OCI-LY1 (cell line): ENCODE results near the gene RARRES1.

Source experiments
- H2AFZ ChIP-seq: fragments of 200-600 bp; sonication (generic), shearing (Covaris generic); 2 replicates; pipeline ENCODE4 v1.6.0; 2014; ENCODE audit warnings: antibody characterized with exemption, mild to moderate bottlenecking, low read length
- H3F3A ChIP-seq: fragments of 200-600 bp; sonication (generic), shearing (Covaris generic); 2 replicates; pipeline ENCODE4 v1.6.0; 2014; ENCODE audit warnings: mild to moderate bottlenecking, antibody characterized with exemption, low read length, moderate library complexity; ENCODE audit not compliant: insufficient read depth
- H3K27ac ChIP-seq: fragments of 200-600 bp; sonication (generic); 2 replicates; pipeline ENCODE4 v1.5.1; 2014; ENCODE audit warnings: low read length, mixed run types, mild to moderate bottlenecking, low read depth; ENCODE audit not compliant: poor library complexity, severe bottlenecking
- H3K27me3 ChIP-seq: fragments of 200-600 bp; sonication (generic); 2 replicates; pipeline ENCODE4 v1.6.0; 2014; ENCODE audit warnings: antibody characterized with exemption, mild to moderate bottlenecking, low read length, moderate library complexity; ENCODE audit not compliant: insufficient read depth
- H3K36me3 ChIP-seq: fragments of 200-600 bp; sonication (generic); 2 replicates; pipeline ENCODE4 v1.6.1; 2014; ENCODE audit warnings: mild to moderate bottlenecking, antibody characterized with exemption, low read length, moderate library complexity, mixed read lengths; ENCODE audit not compliant: insufficient read depth
- H3K4me1 ChIP-seq: fragments of 200-600 bp; sonication (generic); 2 replicates; pipeline ENCODE4 v1.5.1; 2014; ENCODE audit warnings: mild to moderate bottlenecking, low read length, moderate library complexity; ENCODE audit not compliant: insufficient read depth, severe bottlenecking
- H3K4me2 ChIP-seq: fragments of 200-600 bp; sonication (generic), shearing (Covaris generic); 2 replicates; pipeline ENCODE4 v1.6.1; 2014; ENCODE audit warnings: low read length
- H3K4me3 ChIP-seq: fragments of 200-600 bp; sonication (generic); 2 replicates; pipeline ENCODE4 v1.5.1; 2014; ENCODE audit warnings: low read length, low read depth, mild to moderate bottlenecking, mixed read lengths; ENCODE audit not compliant: poor library complexity, severe bottlenecking
- H3K79me2 ChIP-seq: fragments of 200-600 bp; shearing (Covaris generic); 2 replicates; pipeline ENCODE4 v1.6.1; 2016; ENCODE audit warnings: mixed run types, low read length, mixed read lengths; ENCODE audit not compliant: insufficient read depth
- H3K9ac ChIP-seq: fragments of 200-600 bp; sonication (generic), shearing (Covaris generic); 2 replicates; pipeline ENCODE4 v1.6.1; 2014; ENCODE audit warnings: mild to moderate bottlenecking, low read length, mixed read lengths
- H3K9me2 ChIP-seq: fragments of 200-600 bp; sonication (generic), shearing (Covaris generic); 2 replicates; pipeline ENCODE4 v1.6.1; 2014; ENCODE audit warnings: low read depth, mild to moderate bottlenecking, low read length, mixed read lengths
- H3K9me3 ChIP-seq: fragments of 200-600 bp; shearing (Covaris generic); 2 replicates; pipeline ENCODE4 v1.6.1; 2014; ENCODE audit warnings: low read length, mixed read lengths
- H4K20me1 ChIP-seq: fragments of 200-600 bp; sonication (generic), shearing (Covaris generic); 2 replicates; pipeline ENCODE4 v1.6.0; 2016; ENCODE audit warnings: mild to moderate bottlenecking, low read length; ENCODE audit not compliant: insufficient read depth
- EZH2 ChIP-seq: fragments of 200-600 bp; sonication (generic), shearing (Covaris generic); IDR thresholded peaks from 2 replicates; pipeline ENCODE4 v1.8.0; 2017; ENCODE audit warnings: borderline replicate concordance, mixed run types, mild to moderate bottlenecking, antibody characterized with exemption, low read length, moderate library complexity, mixed read lengths
- TF ChIP-seq, protein P1 (sequence below): fragments of 200-600 bp; sonication (generic), shearing (Covaris generic); IDR thresholded peaks from 2 replicates; pipeline ENCODE4 v1.5.1; 2017; ENCODE audit warnings: mild to moderate bottlenecking, antibody characterized with exemption, low read length, moderate library complexity, mixed read lengths

The RARRES1 gene

DNA sequence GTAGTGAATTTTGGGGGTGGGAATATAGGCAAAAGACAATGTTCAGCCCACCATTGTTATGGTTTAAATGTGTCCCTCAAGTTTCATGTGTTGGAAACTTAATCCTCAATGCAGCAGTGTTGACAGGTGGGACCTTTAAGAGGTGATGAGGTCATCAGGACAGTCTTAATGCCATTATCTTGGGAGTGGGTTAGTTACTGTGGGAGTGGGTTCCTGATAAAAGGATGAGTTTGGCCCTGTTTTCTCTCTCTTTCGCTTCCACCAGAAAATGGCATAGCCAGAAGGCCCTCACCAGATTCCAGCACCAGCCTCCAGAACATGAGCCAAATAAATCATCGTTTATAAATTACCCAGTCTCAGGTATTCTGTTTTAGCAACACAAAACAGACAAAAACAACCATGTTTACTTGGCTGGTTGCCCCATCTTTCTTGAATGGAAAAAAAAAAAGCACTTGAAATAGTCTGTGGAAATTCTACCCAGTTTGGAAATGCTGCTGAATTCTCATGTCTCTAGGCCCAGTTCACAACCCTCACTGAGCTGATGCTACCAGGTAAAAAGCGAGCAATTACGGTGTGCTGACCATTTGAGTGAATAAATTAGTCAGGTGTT lies 38.6 kb upstream of the RARRES1 start:
- no peaks in the 10 kb centered on the region for H3K9me3 ChIP-seq
- no peaks in the 10 kb centered on the region for H3K27me3 ChIP-seq
- H3K36me3 ChIP-seq, result no peaks in the 10 kb centered on the region
- no peak for TF ChIP-seq EZH2
- TF ChIP-seq, protein P1, sequence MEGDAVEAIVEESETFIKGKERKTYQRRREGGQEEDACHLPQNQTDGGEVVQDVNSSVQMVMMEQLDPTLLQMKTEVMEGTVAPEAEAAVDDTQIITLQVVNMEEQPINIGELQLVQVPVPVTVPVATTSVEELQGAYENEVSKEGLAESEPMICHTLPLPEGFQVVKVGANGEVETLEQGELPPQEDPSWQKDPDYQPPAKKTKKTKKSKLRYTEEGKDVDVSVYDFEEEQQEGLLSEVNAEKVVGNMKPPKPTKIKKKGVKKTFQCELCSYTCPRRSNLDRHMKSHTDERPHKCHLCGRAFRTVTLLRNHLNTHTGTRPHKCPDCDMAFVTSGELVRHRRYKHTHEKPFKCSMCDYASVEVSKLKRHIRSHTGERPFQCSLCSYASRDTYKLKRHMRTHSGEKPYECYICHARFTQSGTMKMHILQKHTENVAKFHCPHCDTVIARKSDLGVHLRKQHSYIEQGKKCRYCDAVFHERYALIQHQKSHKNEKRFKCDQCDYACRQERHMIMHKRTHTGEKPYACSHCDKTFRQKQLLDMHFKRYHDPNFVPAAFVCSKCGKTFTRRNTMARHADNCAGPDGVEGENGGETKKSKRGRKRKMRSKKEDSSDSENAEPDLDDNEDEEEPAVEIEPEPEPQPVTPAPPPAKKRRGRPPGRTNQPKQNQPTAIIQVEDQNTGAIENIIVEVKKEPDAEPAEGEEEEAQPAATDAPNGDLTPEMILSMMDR, result no peak
- no peak overlapping the region for H3K9ac ChIP-seq
- H3K79me2 ChIP-seq, result no peaks in the 10 kb centered on the region
- H3K4me2 ChIP-seq, result no peak overlapping the region
- no peaks in the 10 kb centered on the region for H3K9me2 ChIP-seq
- H3K4me3 ChIP-seq, result no peak overlapping the region
- no peaks in the 10 kb centered on the region for H4K20me1 ChIP-seq
- no peaks in the 10 kb centered on the region for H3K4me1 ChIP-seq
- no peaks in the 10 kb centered on the region for H3F3A ChIP-seq
- H3K27ac ChIP-seq, result no peak overlapping the region
- H2AFZ ChIP-seq, result no peak overlapping the region

DNA sequence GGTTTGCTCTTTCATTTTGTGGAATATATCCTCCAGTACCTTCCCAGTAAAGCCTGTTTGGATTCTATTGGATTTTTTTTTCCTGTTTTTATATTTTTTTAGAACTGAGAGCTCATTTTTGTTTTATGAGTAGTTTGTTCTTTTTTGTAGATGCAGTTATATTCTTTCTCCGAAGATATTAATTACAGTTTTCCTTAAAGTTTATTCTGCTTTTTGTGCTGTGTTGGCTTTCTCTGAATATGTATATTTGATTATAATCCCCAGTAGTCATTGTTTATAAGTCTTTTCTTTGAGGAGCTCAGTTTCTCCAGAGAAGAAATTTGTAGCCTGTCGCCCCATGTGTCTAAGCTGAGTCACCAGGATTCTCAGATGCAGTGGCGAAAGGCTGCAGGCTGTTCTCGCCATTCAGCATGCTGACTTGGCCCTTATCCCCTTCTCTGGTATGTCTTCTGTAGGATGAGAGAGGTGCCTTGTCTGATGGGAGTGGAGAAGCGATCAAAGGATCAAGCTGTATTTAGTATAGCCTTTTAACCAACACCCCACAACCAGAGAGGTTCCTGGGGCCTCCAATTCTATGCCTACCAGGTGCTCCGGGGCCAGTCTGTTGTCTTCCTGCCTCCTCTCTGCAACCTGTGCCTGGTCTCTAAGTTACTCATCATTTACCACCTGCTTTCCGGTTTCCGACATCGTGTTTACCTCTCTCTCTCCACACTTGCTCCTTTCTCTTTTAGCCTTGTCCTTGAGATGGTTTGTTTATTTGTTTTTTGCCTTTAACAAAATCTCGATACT lies 37.9 kb upstream of the RARRES1 start:
- H3K27me3 ChIP-seq, result no peaks in the 10 kb centered on the region
- no peaks in the 10 kb centered on the region for H3F3A ChIP-seq
- H3K9me2 ChIP-seq, result no peaks in the 10 kb centered on the region
- no peak overlapping the region for H3K4me3 ChIP-seq
- no peaks in the 10 kb centered on the region for H3K36me3 ChIP-seq
- TF ChIP-seq EZH2, result no peak
- TF ChIP-seq, protein P1, result no peak
- no peaks in the 10 kb centered on the region for H3K79me2 ChIP-seq
- H3K9me3 ChIP-seq, result no peaks in the 10 kb centered on the region
- no peak overlapping the region for H3K27ac ChIP-seq
- no peak overlapping the region for H3K4me2 ChIP-seq
- no peaks in the 10 kb centered on the region for H3K4me1 ChIP-seq
- H4K20me1 ChIP-seq, result no peaks in the 10 kb centered on the region
- H3K9ac ChIP-seq, result no peak overlapping the region
- H2AFZ ChIP-seq, result no peak overlapping the region

DNA sequence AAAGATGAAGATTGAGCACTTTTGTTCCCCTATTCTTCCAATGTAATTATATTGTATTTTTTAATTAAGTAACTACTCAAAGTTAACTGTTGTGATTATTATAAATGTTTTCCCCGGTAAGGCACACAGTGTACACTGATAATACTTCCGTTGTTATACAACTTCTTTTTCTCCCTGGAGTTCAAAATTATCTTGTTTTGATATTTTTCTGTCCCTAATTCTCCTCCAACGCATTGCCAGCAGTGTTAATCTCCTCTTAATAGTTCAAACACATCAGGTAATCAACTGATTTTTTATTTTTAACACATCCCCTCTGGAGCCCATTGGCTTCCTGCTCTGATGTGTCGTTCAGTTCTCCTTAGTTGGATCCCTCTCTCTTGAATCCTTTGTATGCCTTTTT lies 37.3 kb upstream of the RARRES1 start:
- H3K79me2 ChIP-seq, result no peaks in the 10 kb centered on the region
- TF ChIP-seq, protein P1, result no peak
- no peak for TF ChIP-seq EZH2
- H2AFZ ChIP-seq, result no peak overlapping the region
- no peaks in the 10 kb centered on the region for H3K9me2 ChIP-seq
- no peak overlapping the region for H3K9ac ChIP-seq
- H3K4me3 ChIP-seq, result no peak overlapping the region
- H3K4me1 ChIP-seq, result no peaks in the 10 kb centered on the region
- no peaks in the 10 kb centered on the region for H3K9me3 ChIP-seq
- no peak overlapping the region for H3K4me2 ChIP-seq
- no peaks in the 10 kb centered on the region for H4K20me1 ChIP-seq
- no peak overlapping the region for H3K27ac ChIP-seq
- H3K36me3 ChIP-seq, result no peaks in the 10 kb centered on the region
- no peaks in the 10 kb centered on the region for H3K27me3 ChIP-seq
- no peaks in the 10 kb centered on the region for H3F3A ChIP-seq
